ENCODE data around the gene NELFB. TPM values are rescaled to one million over a fixed set of nuclear protein-coding genes. Genes with fewer than 3 reads are reported as not detected.

NELFB gene
- 27.1 and 43.7 TPM in 2 replicates for total RNA-seq (ENCODE audit: low replicate concordance)

DNA sequence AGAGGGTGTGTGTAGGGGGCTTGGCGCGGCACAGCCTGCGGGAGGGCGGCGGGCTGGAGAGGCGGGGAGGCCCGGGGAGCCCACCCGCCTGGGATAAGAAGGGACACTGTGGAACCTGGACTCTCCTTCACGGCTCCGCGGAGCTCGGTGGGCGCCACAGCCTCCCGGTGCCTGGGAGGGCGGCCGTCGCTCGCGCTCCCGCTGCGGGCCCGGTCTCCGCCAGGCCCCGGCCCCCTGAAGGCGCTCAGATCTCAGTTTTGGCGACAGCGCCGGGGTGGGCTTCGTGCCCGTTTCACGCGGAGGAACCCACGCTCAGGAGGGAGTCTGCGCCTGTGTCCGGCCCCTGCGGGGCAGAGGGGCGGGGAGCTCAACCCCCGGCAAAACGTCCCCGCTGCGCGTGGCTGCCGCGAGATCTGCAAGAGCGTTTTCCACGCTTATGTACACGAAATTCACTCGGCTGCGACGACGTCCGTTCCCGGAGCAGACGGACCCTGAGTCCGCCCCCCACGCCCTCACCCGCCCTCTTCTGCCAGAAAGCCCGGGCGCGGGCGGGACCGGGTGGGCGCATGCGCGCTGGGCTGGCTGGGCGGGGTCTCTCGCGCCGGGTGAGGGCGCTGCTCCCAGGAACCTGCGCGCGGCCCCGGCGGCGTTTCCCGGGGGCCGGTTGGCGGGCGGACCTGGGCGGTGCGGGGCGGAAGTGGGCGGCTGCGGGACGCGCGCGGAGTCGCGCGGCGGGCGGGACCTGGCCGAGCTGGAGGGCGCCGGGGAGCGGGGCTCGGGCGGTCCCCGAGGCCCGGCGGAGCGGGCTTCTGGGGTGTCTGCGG, at the start of gene NELFB:
Gene NELFB, plus strand, starts transcription at position 704 of the 824 bp plus-strand sequence.
- TF ChIP-seq, protein P1, sequence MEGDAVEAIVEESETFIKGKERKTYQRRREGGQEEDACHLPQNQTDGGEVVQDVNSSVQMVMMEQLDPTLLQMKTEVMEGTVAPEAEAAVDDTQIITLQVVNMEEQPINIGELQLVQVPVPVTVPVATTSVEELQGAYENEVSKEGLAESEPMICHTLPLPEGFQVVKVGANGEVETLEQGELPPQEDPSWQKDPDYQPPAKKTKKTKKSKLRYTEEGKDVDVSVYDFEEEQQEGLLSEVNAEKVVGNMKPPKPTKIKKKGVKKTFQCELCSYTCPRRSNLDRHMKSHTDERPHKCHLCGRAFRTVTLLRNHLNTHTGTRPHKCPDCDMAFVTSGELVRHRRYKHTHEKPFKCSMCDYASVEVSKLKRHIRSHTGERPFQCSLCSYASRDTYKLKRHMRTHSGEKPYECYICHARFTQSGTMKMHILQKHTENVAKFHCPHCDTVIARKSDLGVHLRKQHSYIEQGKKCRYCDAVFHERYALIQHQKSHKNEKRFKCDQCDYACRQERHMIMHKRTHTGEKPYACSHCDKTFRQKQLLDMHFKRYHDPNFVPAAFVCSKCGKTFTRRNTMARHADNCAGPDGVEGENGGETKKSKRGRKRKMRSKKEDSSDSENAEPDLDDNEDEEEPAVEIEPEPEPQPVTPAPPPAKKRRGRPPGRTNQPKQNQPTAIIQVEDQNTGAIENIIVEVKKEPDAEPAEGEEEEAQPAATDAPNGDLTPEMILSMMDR (IDR thresholded peaks at IDR 0.05; ENCODE audit: insufficient read depth, low read length): no peak
- H3K4me3 ChIP-seq (ENCODE audit: low read depth, low read length): peak within 1 kb of the TSS; percentile 93
- peak; percentile 85 for DNase-seq (ENCODE audit: low read depth)

DNA sequence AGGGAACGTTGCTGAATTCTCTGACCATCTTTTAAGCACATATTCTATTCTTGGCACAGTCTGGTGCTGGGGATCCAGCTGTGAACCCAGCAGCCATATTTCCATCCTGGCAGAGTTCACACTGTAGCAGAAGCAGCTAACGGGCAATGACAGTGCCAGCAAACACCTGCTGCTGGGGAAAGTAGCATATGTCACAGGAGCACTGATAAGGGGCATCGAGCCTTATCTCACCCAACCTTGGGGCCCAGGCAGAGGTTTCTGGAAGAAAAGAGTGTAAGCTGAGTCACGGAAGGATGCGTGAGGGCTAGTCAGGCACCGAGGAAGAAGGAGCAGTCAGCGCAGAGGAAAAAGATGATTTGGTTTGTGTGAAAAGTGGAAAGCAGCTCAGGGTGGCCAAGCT, 48.5 kb upstream of the NELFB start:
- TF ChIP-seq, protein P1 (IDR thresholded peaks at IDR 0.05; ENCODE audit: insufficient read depth, low read length): no peak
- H3K4me3 ChIP-seq (ENCODE audit: low read depth, low read length): peak overlapping the region; percentile 94
- no peak for DNase-seq (ENCODE audit: low read depth)

GRCh38 chr9:137211532-137211931, 43.6 kb upstream of the NELFB start:
- H3K4me3 ChIP-seq (ENCODE audit: low read depth, low read length): no peak overlapping the region
- no peak for DNase-seq (ENCODE audit: low read depth)
- TF ChIP-seq, protein P1 (IDR thresholded peaks at IDR 0.05; ENCODE audit: insufficient read depth, low read length): no peak

- TF ChIP-seq, protein P1 (IDR thresholded peaks at IDR 0.05; ENCODE audit: insufficient read depth, low read length): no peak
- H3K4me3 ChIP-seq (ENCODE audit: low read depth, low read length): no peak overlapping the region
- DNase-seq (ENCODE audit: low read depth): no peak
These were observed 42.6 kb upstream of the NELFB start for GRCh38 chr9:137212520-137212919.

GRCh38 chr9:137213160-137214060, 41.7 kb upstream of the NELFB start:
- no peak overlapping the region for H3K4me3 ChIP-seq (ENCODE audit: low read depth, low read length)
- TF ChIP-seq, protein P1 (IDR thresholded peaks at IDR 0.05; ENCODE audit: insufficient read depth, low read length): no peak
- DNase-seq (ENCODE audit: low read depth): no peak

DNA sequence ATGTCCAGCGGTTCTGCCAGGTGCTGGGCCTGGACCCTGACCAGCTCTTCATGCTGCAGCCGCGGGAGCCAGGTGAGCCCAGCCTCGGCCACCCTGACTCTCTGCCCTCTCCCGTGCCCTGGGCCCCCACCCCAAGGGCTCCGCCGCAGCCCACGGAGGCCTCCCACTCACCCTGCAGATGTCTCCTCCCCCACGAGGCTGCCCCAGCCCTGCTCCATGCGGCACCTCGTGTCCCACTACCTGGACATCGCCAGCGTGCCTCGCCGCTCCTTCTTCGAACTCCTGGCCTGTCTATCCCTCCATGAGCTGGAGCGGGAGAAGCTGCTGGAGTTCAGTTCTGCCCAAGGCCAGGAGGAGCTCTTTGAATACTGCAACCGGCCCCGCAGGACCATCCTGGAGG, 40.5 kb upstream of the NELFB start:
- no peak overlapping the region for H3K4me3 ChIP-seq (ENCODE audit: low read depth, low read length)
- DNase-seq (ENCODE audit: low read depth): no peak
- TF ChIP-seq, protein P1 (IDR thresholded peaks at IDR 0.05; ENCODE audit: insufficient read depth, low read length): no peak
